WTC11 (cell line): ENCODE results near the gene ERVK3-1.

Experiments used
- ATF2 ChIP-seq: sonication (generic); formaldehyde crosslinking; IDR thresholded peaks from 2 replicates; pipeline ENCODE4 v1.8.1; 2022; ENCODE audit warnings: low read depth, missing genetic modification reagents, borderline replicate concordance
- CTCF ChIP-seq: fragments of 200-600 bp; IDR thresholded peaks from 2 replicates; pipeline ENCODE4 v1.8.0; 2022; ENCODE audit warnings: antibody characterized with exemption
- GRHL2 ChIP-seq: fragments of 250-450 bp; sonication (Bioruptor Pico); IDR thresholded peaks from 2 replicates; pipeline ENCODE4 v1.8.0; 2022; ENCODE audit warnings: mild to moderate bottlenecking, moderate library complexity; ENCODE audit not compliant: insufficient replicate concordance, severe bottlenecking
- JUN ChIP-seq: sonication (generic); formaldehyde crosslinking; IDR thresholded peaks from 2 replicates; pipeline ENCODE4 v1.8.0; 2023; ENCODE audit warnings: mild to moderate bottlenecking, missing genetic modification reagents
- RELA ChIP-seq: sonication (generic); formaldehyde crosslinking; IDR thresholded peaks from 2 replicates; pipeline ENCODE4 v1.8.1; 2022; ENCODE audit warnings: missing genetic modification reagents, mild to moderate bottlenecking, borderline replicate concordance
- SP1 ChIP-seq: sonication (generic); formaldehyde crosslinking; conservative IDR thresholded peaks from 2 replicates; pipeline ENCODE4 v1.8.1; 2022; ENCODE audit warnings: missing genetic modification reagents
- ZNF671 ChIP-seq: fragments of 250-450 bp; sonication (Bioruptor Pico); IDR thresholded peaks from 2 replicates; pipeline ENCODE4 v1.8.0; 2021; ENCODE audit warnings: mild to moderate bottlenecking

- no peak for TF ChIP-seq CTCF
- no peak for TF ChIP-seq SP1 (CRISPR knock-in tag)
- TF ChIP-seq ZNF671 (CRISPR knock-in tag), result no peak
- no peak for TF ChIP-seq JUN (CRISPR knock-in tag)
- TF ChIP-seq GRHL2 (CRISPR knock-in tag), result no peak
- TF ChIP-seq ATF2, result no peak
- no peak for TF ChIP-seq RELA (CRISPR knock-in tag)
These were observed 40.4 kb downstream of the ERVK3-1 start for GRCh38 chr19:58345558-58345957.
